Liver (tissue), 9 donors: Measurements from ENCODE around the gene MBNL3. TPM values are rescaled to one million over a fixed set of nuclear protein-coding genes. Genes with fewer than 3 reads are reported as not detected.

ENCODE experiments used
- DNase-seq: peaks from one replicate; pipeline ENCODE4 v3.0.0-alpha.2; 2017; ENCODE audit warnings: low spot score
- H3K27ac ChIP-seq, 2 donors: one replicate each; pipeline ENCODE4 v1.7.0; 2013; ENCODE audit warnings: inconsistent platforms in 2 of 2, low read length in 2 of 2, control low read depth in 1 of 2, low read depth in 1 of 2, mild to moderate bottlenecking in 1 of 2
- H3K27me3 ChIP-seq, 4 donors: one replicate each; pipeline versions ENCODE4 v1.6.1 to v1.7.0; 2013; ENCODE audit warnings: low read length in 3 of 4, inconsistent platforms in 1 of 4, mild to moderate bottlenecking in 1 of 4, moderate library complexity in 1 of 4; ENCODE audit not compliant: control insufficient read depth in 4 of 4, insufficient read depth in 4 of 4
- H3K36me3 ChIP-seq, 4 donors: one replicate each; pipeline versions ENCODE4 v1.6.1 to v1.7.0; 2013; ENCODE audit warnings: low read length in 3 of 4, mild to moderate bottlenecking in 3 of 4, low read depth in 1 of 4, moderate library complexity in 1 of 4; ENCODE audit not compliant: control insufficient read depth in 4 of 4, insufficient read depth in 3 of 4
- H3K4me1 ChIP-seq, 4 donors: one replicate each; pipeline versions ENCODE4 v1.6.1 to v1.7.0; 2013; ENCODE audit warnings: low read length in 3 of 4, mild to moderate bottlenecking in 3 of 4, moderate library complexity in 1 of 4; ENCODE audit not compliant: control insufficient read depth in 4 of 4, insufficient read depth in 4 of 4
- H3K4me3 ChIP-seq, 3 donors: one replicate each; pipeline versions ENCODE4 v1.6.1 to v1.7.0; 2013; ENCODE audit warnings: low read length in 3 of 3, control low read depth in 1 of 3, low read depth in 1 of 3, mild to moderate bottlenecking in 1 of 3
- H3K9ac ChIP-seq, 2 donors: one replicate each; pipeline ENCODE4 v1.7.0; 2013; ENCODE audit warnings: low read length in 2 of 2, mild to moderate bottlenecking in 2 of 2, moderate library complexity in 2 of 2, control low read depth in 1 of 2, low read depth in 1 of 2
- H3K9me3 ChIP-seq, 4 donors: one replicate each; pipeline versions ENCODE4 v1.6.1 to v1.7.0; 2013; ENCODE audit warnings: low read length in 3 of 4; ENCODE audit not compliant: control insufficient read depth in 4 of 4
- ATF3 ChIP-seq: IDR thresholded peaks from 2 replicates; pipeline ENCODE4 v1.6.1; 2016; ENCODE audit warnings: antibody characterized with exemption
- EGR1 ChIP-seq, 2 donors: IDR thresholded peaks; 2 replicates each; pipeline ENCODE4 v1.6.1; 2016 to 2018; ENCODE audit warnings: antibody characterized with exemption in 2 of 2, low read depth in 2 of 2
- FOXA1 ChIP-seq: IDR thresholded peaks from 2 replicates; pipeline ENCODE4 v1.6.1; 2016; ENCODE audit warnings: antibody characterized with exemption
- FOXA2 ChIP-seq: IDR thresholded peaks from 2 replicates; pipeline ENCODE4 v1.6.1; 2016; ENCODE audit warnings: antibody characterized with exemption
- GABPA ChIP-seq, 2 donors: IDR thresholded peaks in 1 of 2; conservative IDR thresholded peaks in 1 of 2; 2 replicates each; pipeline ENCODE4 v1.6.1; 2016; ENCODE audit warnings: antibody characterized with exemption in 2 of 2, mild to moderate bottlenecking in 1 of 2, moderate library complexity in 1 of 2
- HNF4G ChIP-seq: IDR thresholded peaks from 2 replicates; pipeline ENCODE4 v1.6.1; 2016; ENCODE audit warnings: antibody characterized with exemption
- JUND ChIP-seq, 2 donors: IDR thresholded peaks; 2 replicates each; pipeline ENCODE4 v1.6.1; 2016; ENCODE audit warnings: antibody characterized with exemption in 2 of 2
- NR2F2 ChIP-seq: IDR thresholded peaks from 2 replicates; pipeline ENCODE4 v1.6.1; 2016; ENCODE audit warnings: antibody characterized with exemption
- RAD21 ChIP-seq, 2 donors: IDR thresholded peaks; 2 replicates each; pipeline ENCODE4 v1.6.1; 2016; ENCODE audit warnings: antibody characterized with exemption in 2 of 2, mild to moderate bottlenecking in 2 of 2
- RXRA ChIP-seq, 2 donors: IDR thresholded peaks; 2 replicates each; pipeline ENCODE4 v1.6.1; 2017 to 2018; ENCODE audit warnings: antibody characterized with exemption in 2 of 2, mild to moderate bottlenecking in 1 of 2
- SP1 ChIP-seq: IDR thresholded peaks from 2 replicates; pipeline ENCODE4 v1.6.1; 2018; ENCODE audit warnings: antibody characterized with exemption, mild to moderate bottlenecking
- YY1 ChIP-seq: IDR thresholded peaks from 2 replicates; pipeline ENCODE4 v1.6.1; 2016; ENCODE audit warnings: antibody characterized with exemption, mild to moderate bottlenecking
- WGBS: extraction: QIAGEN DNeasy Blood & Tissue Kit; methylation state at CpG from one replicate; pipeline ENCODE4 v1.1.7; 2013; 5-methylcytosine and 5-hydroxymethylcytosine counted together
- polyA plus RNA-seq, 2 donors: library from polyadenylated mRNA; stranded (reverse) in 1 of 2; unstranded in 1 of 2; fragments of 200-250 nt in 1 of 2; fragments of >200 nt in 1 of 2; fragmentation: Nextera tagmentation in 1 of 2; extraction: Ambion mirVana in 1 of 2; gene quantifications; one replicate each; pipeline versions ENCODE4 v1.2.1 to v1.2.3, GENCODE V29; 2013 to 2015
- total RNA-seq, 2 donors: library from RNA; depleted of rRNA; stranded (reverse); fragments of >200 nt; gene quantifications; one replicate each; pipeline ENCODE4 v1.2.3, GENCODE V29; 2014
- TF ChIP-seq, protein P1 (sequence below): fragments of 150-350 bp; IDR thresholded peaks from 2 replicates; pipeline ENCODE4 v1.5.1; 2017; ENCODE audit warnings: improper control_type of control experiment, low read depth, low read length; ENCODE audit not compliant: missing input control
- TF ChIP-seq, protein P2 (sequence below): IDR thresholded peaks from 2 replicates; pipeline ENCODE4 v1.6.1; 2016; ENCODE audit warnings: antibody characterized with exemption, mild to moderate bottlenecking
- donor health status: healthy.
- donor health status: healthy.
- donor health status: healthy.
- donor health status: healthy.
- donor health status: healthy.

MBNL3 gene
- total and polyA plus RNA-seq, 4 donors = 20.6 to 149 (median 82.3) TPM

- no peaks in the 10 kb centered on the region for H3K9me3 ChIP-seq
- TF ChIP-seq FOXA2 = no peak
- TF ChIP-seq EGR1 (IDR thresholded peaks at IDR 0.05; ENCODE audit: low read depth in 2 of 2) = no peak
- TF ChIP-seq, protein P1, sequence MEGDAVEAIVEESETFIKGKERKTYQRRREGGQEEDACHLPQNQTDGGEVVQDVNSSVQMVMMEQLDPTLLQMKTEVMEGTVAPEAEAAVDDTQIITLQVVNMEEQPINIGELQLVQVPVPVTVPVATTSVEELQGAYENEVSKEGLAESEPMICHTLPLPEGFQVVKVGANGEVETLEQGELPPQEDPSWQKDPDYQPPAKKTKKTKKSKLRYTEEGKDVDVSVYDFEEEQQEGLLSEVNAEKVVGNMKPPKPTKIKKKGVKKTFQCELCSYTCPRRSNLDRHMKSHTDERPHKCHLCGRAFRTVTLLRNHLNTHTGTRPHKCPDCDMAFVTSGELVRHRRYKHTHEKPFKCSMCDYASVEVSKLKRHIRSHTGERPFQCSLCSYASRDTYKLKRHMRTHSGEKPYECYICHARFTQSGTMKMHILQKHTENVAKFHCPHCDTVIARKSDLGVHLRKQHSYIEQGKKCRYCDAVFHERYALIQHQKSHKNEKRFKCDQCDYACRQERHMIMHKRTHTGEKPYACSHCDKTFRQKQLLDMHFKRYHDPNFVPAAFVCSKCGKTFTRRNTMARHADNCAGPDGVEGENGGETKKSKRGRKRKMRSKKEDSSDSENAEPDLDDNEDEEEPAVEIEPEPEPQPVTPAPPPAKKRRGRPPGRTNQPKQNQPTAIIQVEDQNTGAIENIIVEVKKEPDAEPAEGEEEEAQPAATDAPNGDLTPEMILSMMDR = no peak
- TF ChIP-seq SP1 = no peak
- TF ChIP-seq HNF4G = no peak
- TF ChIP-seq NR2F2 = no peak
- TF ChIP-seq YY1 = no peak
- no peak for TF ChIP-seq JUND (IDR thresholded peaks at IDR 0.05)
- TF ChIP-seq, protein P2, sequence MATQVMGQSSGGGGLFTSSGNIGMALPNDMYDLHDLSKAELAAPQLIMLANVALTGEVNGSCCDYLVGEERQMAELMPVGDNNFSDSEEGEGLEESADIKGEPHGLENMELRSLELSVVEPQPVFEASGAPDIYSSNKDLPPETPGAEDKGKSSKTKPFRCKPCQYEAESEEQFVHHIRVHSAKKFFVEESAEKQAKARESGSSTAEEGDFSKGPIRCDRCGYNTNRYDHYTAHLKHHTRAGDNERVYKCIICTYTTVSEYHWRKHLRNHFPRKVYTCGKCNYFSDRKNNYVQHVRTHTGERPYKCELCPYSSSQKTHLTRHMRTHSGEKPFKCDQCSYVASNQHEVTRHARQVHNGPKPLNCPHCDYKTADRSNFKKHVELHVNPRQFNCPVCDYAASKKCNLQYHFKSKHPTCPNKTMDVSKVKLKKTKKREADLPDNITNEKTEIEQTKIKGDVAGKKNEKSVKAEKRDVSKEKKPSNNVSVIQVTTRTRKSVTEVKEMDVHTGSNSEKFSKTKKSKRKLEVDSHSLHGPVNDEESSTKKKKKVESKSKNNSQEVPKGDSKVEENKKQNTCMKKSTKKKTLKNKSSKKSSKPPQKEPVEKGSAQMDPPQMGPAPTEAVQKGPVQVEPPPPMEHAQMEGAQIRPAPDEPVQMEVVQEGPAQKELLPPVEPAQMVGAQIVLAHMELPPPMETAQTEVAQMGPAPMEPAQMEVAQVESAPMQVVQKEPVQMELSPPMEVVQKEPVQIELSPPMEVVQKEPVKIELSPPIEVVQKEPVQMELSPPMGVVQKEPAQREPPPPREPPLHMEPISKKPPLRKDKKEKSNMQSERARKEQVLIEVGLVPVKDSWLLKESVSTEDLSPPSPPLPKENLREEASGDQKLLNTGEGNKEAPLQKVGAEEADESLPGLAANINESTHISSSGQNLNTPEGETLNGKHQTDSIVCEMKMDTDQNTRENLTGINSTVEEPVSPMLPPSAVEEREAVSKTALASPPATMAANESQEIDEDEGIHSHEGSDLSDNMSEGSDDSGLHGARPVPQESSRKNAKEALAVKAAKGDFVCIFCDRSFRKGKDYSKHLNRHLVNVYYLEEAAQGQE = no peak
- TF ChIP-seq RAD21 (IDR thresholded peaks at IDR 0.05) = no peak
- no peak for TF ChIP-seq FOXA1
- no peak for TF ChIP-seq GABPA (IDR thresholded peaks at IDR 0.05 in 1 of 2, conservative IDR thresholded peaks at IDR 0.05 in 1 of 2)
- H3K4me3 ChIP-seq = no peak overlapping the region
- WGBS = 94% methylated on average over 3 of the region's 3 CpGs
- H3K4me1 ChIP-seq = no peaks in the 10 kb centered on the region
- no peak for DNase-seq
- no peak overlapping the region for H3K9ac ChIP-seq
- H3K36me3 ChIP-seq = no peaks in the 10 kb centered on the region
- H3K27me3 ChIP-seq = no peaks in the 10 kb centered on the region
- no peak overlapping the region for H3K27ac ChIP-seq
These were observed 20.4 kb downstream of the MBNL3 start for GRCh38 chrX:132468454-132468853.

DNA sequence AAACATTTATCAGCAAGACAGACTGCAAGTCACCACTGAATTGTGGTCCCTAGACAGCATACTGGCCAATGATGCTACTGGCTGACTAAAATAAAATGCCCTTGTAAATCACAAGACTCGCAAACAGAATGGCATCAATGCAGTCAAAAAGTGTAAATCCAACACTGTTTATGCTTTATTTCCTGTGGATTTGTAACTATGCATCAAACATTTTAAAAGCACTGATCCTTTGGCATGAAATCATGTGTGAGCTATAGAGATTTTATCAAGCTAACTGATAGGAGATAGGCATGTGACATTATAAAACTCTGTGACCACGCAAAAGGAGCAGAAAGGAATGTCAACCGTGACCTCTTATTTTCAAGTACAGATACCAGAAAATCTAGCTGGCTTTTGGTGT is 20.8 kb downstream of the MBNL3 start:
- DNase-seq = no peak
- H3K9me3 ChIP-seq = no peaks in the 10 kb centered on the region
- no peaks in the 10 kb centered on the region for H3K4me1 ChIP-seq
- no peaks in the 10 kb centered on the region for H3K27me3 ChIP-seq
- no peaks in the 10 kb centered on the region for H3K36me3 ChIP-seq
- no peak overlapping the region for H3K4me3 ChIP-seq
- TF ChIP-seq, protein P1 = no peak
- TF ChIP-seq ATF3 (no peak), RAD21 (IDR thresholded peaks at IDR 0.05) (no peak), HNF4G (no peak), RXRA (IDR thresholded peaks at IDR 0.05) (no peak), YY1 (no peak), FOXA2 (no peak), JUND (IDR thresholded peaks at IDR 0.05) (no peak), SP1 (no peak)
- TF ChIP-seq, protein P2 = no peak
- 89% methylated on average over 3 of the region's 3 CpGs for WGBS
- H3K27ac ChIP-seq = no peak overlapping the region
- H3K9ac ChIP-seq = no peak overlapping the region
